HG03558 (cell line): ENCODE results near the gene FBXL17.
"Not testable (repeated sequence)": the region's sequence is repeated elsewhere in the genome, so short reads cannot be mapped to it uniquely, and the experiment has no call there.

ENCODE experiments used
- ATAC-seq: cut with Tn5 transposase; IDR thresholded peaks from one replicate; pipeline ENCODE4 v1.9.1; 2021; ENCODE audit warnings: moderate number of reproducible peaks; ENCODE audit not compliant: unreplicated experiment; ENCODE audit errors: extremely low read depth

The FBXL17 gene

GRCh38 chr5:108193021-108193795, 188.7 kb downstream of the FBXL17 start:
- ATAC-seq = no peak

- no peak for ATAC-seq
Observed at GRCh38 chr5:108184940-108185339, 197.0 kb downstream of the FBXL17 start.

- ATAC-seq = no peak
Observed at GRCh38 chr5:108181975-108182374, 199.9 kb downstream of the FBXL17 start.

- ATAC-seq = no peak
Observed at GRCh38 chr5:108174286-108174685, 207.6 kb downstream of the FBXL17 start.

- no peak for ATAC-seq
Observed at GRCh38 chr5:108171759-108172158, 210.1 kb downstream of the FBXL17 start.

GRCh38 chr5:108168915-108169314, 213.0 kb downstream of the FBXL17 start:
- ATAC-seq = no peak

GRCh38 chr5:108167174-108167573, 214.7 kb downstream of the FBXL17 start:
- ATAC-seq = no peak

GRCh38 chr5:108164574-108164973, 217.3 kb downstream of the FBXL17 start:
- no peak for ATAC-seq

- ATAC-seq = not testable (repeated sequence)
Observed at GRCh38 chr5:108152854-108153253, 229.0 kb downstream of the FBXL17 start.

- ATAC-seq = no peak
Observed at GRCh38 chr5:108149369-108149768, 232.5 kb downstream of the FBXL17 start.

GRCh38 chr5:108148715-108149139, 233.2 kb downstream of the FBXL17 start:
- ATAC-seq = no peak

GRCh38 chr5:108146222-108146621, 235.7 kb downstream of the FBXL17 start:
- ATAC-seq = no peak

- ATAC-seq = no peak
Observed at GRCh38 chr5:108145351-108145750, 236.5 kb downstream of the FBXL17 start.

GRCh38 chr5:108144332-108144731, 237.6 kb downstream of the FBXL17 start:
- ATAC-seq = no peak

GRCh38 chr5:108143581-108143980, 238.3 kb downstream of the FBXL17 start:
- no peak for ATAC-seq

- no peak for ATAC-seq
Observed at GRCh38 chr5:108141676-108142075, 240.2 kb downstream of the FBXL17 start.

GRCh38 chr5:108136493-108136892, 245.4 kb downstream of the FBXL17 start:
- no peak for ATAC-seq

GRCh38 chr5:108129129-108129528, 252.8 kb downstream of the FBXL17 start:
- no peak for ATAC-seq

- no peak for ATAC-seq
Observed at GRCh38 chr5:108125771-108126511, 256.0 kb downstream of the FBXL17 start.

- ATAC-seq = no peak
Observed at GRCh38 chr5:108124596-108124995, 257.3 kb downstream of the FBXL17 start.

GRCh38 chr5:108122702-108123101, 259.2 kb downstream of the FBXL17 start:
- ATAC-seq = no peak
